ENCODE data around the gene ARRDC5. TPM values are rescaled to one million over a fixed set of nuclear protein-coding genes. Genes with fewer than 3 reads are reported as not detected.
A peak's percentile ranks its signal among the peaks of the same experiment; 100 is the strongest.
"Not testable (repeated sequence)": the region's sequence is repeated elsewhere in the genome, so short reads cannot be mapped to it uniquely, and the experiment has no call there.

Gene ARRDC5
- total and polyA plus RNA-seq, 2 experiments from 2014 or later: not detected

DNA sequence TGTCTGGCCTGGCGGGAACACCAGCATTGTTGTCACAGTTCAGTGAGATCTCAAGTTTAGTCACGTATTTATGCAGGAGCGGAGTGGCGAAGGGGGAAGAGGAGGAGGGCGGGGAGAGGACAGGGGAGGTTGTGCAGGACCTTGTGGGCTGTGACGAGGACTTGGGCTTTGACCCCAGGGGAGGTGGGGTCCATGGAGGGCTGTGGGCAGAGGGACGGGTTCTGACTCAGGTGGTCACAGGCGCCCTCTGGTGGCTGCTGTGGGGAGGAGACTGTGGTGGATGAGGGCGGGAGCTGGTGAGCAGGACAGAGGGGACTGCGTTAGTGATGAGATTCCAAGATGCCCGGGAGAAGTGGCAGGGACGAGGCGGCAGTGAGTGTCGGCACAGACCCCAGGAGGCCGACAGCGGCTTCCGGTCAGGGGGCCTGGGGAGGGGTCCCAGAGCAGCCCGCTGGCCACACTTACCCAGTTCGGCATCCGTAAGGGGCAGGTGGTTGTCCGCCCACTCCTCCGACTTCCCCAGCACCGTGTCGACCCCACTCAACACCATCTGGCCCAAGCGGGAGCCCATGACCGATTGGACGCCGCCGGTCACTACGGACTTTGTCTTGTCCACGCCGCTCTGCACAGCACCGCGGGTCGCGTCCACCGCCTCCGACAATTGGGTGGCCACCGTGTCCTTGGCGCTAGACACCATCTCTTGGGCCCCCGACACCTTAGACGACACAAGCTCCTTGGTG is 51.0 kb downstream of the ARRDC5 start:
- Histone ChIP-seq H3K36me3 (replicated peaks; ENCODE audit: insufficient read depth, low read depth) (no peaks in the 10 kb centered on the region), H3K9me3 (ENCODE audit: low read depth) (no peaks in the 10 kb centered on the region), H3K79me2 (no peaks in the 10 kb centered on the region), H3K9me2 (replicated peaks; ENCODE audit: insufficient read depth) (no peaks in the 10 kb centered on the region), H3K4me1 (ENCODE audit: insufficient read depth) (no peaks in the 10 kb centered on the region), H3K27ac (no peak overlapping the region), H3K4me3 (no peak overlapping the region), H3K27me3 (no peaks in the 10 kb centered on the region), H2AFZ (no peak overlapping the region), H3K4me2 (no peak overlapping the region), H4K20me1 (ENCODE audit: insufficient read depth, poor library complexity, severe bottlenecking) (no peaks in the 10 kb centered on the region)
- TF ChIP-seq, protein P1, sequence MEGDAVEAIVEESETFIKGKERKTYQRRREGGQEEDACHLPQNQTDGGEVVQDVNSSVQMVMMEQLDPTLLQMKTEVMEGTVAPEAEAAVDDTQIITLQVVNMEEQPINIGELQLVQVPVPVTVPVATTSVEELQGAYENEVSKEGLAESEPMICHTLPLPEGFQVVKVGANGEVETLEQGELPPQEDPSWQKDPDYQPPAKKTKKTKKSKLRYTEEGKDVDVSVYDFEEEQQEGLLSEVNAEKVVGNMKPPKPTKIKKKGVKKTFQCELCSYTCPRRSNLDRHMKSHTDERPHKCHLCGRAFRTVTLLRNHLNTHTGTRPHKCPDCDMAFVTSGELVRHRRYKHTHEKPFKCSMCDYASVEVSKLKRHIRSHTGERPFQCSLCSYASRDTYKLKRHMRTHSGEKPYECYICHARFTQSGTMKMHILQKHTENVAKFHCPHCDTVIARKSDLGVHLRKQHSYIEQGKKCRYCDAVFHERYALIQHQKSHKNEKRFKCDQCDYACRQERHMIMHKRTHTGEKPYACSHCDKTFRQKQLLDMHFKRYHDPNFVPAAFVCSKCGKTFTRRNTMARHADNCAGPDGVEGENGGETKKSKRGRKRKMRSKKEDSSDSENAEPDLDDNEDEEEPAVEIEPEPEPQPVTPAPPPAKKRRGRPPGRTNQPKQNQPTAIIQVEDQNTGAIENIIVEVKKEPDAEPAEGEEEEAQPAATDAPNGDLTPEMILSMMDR (IDR thresholded peaks at IDR 0.05; ENCODE audit: poor library complexity): peak; percentile 69
- no peak for TF ChIP-seq EZH2phosphoT487 (IDR thresholded peaks at IDR 0.05; ENCODE audit: low read depth, severe bottlenecking, unreplicated experiment)
- WGBS (ENCODE audit: low lambda C conversion rate, missing lambda C conversion rate): 91% methylated on average over 37 of the region's 42 CpGs
- peak; percentile 68 for DNase-seq (ENCODE audit: low spot score)

DNA sequence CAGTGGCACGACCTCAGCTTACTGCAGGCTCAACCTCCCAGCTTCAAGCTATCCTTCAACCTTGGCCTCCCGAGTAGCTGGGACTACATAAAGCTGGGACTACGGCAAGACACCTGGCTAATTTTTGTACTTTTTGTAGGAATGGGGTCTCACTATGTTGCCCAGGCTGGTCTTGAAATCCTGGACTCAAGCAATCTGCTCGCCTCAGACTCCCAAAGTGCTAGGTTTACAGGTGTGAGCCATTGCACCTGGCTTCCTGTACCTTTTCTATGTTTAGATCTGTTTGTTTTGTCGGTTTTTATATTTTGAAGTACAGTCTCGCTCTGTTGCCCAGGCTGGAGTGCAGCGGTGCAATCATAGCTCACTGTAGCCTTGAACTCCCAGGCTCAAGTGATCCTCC is 53.7 kb downstream of the ARRDC5 start:
- no peak overlapping the region for H3K27ac ChIP-seq
- no peak overlapping the region for H2AFZ ChIP-seq
- H3K79me2 ChIP-seq: no peaks in the 10 kb centered on the region
- H3K4me3 ChIP-seq: no peak overlapping the region
- H3K9me3 ChIP-seq (ENCODE audit: low read depth): no peaks in the 10 kb centered on the region
- H3K9me2 ChIP-seq (replicated peaks; ENCODE audit: insufficient read depth): no peaks in the 10 kb centered on the region
- no peak for DNase-seq (ENCODE audit: low spot score)
- 95% methylated on average over 7 of the region's 7 CpGs for WGBS (ENCODE audit: low lambda C conversion rate, missing lambda C conversion rate)
- H3K36me3 ChIP-seq (replicated peaks; ENCODE audit: insufficient read depth, low read depth): no peaks in the 10 kb centered on the region
- H4K20me1 ChIP-seq (ENCODE audit: insufficient read depth, poor library complexity, severe bottlenecking): no peaks in the 10 kb centered on the region
- no peak overlapping the region for H3K4me2 ChIP-seq
- no peaks in the 10 kb centered on the region for H3K27me3 ChIP-seq
- TF ChIP-seq, protein P1 (IDR thresholded peaks at IDR 0.05; ENCODE audit: poor library complexity): no peak
- TF ChIP-seq EZH2phosphoT487 (IDR thresholded peaks at IDR 0.05; ENCODE audit: low read depth, severe bottlenecking, unreplicated experiment) (no peak), EZH2 (IDR thresholded peaks at IDR 0.05; ENCODE audit: borderline replicate concordance) (no peak)
- no peaks in the 10 kb centered on the region for H3K4me1 ChIP-seq (ENCODE audit: insufficient read depth)

DNA sequence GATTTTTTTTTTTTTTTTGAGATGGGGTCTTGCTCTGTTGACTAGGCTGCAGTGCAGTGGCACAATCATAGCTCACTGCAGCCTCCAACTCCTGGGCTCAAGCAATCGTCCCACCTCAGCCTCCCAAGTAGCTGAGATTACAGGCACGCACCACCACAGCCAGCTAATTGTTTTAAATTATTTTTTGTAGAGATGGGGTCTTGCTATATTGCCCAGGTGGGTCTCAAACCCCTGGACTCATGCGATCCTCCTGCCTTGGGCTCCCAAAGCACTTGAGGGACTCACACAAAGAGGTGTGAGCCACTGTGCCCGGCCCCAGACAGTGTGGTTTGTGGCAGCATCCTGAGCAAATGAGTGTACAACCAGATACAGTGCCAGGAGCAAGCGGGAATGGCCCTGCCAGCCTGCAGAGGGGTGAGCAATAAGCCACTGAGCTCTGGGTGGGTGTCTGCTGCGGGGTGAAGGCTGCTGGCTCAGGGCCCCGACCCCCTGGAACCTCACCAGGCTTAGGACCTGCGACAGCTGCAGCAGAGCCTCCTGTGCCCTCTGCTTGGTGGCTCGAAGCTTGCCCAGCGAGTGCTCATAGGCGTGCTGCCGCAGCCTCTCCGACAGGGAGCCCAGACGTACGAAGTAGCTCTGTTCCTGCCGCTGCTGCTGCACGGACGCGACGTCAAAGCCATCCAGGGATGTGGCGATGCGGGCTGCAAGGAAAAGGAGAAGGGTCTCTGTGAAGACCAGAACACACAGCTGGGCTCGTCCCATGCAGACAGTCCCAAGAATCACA is 55.3 kb downstream of the ARRDC5 start:
- TF ChIP-seq EZH2 (IDR thresholded peaks at IDR 0.05; ENCODE audit: borderline replicate concordance) (no peak), EZH2phosphoT487 (IDR thresholded peaks at IDR 0.05; ENCODE audit: low read depth, severe bottlenecking, unreplicated experiment) (no peak)
- TF ChIP-seq, protein P1 (IDR thresholded peaks at IDR 0.05; ENCODE audit: poor library complexity): no peak
- Histone ChIP-seq H3K4me2 (no peak overlapping the region), H4K20me1 (ENCODE audit: insufficient read depth, poor library complexity, severe bottlenecking) (no peaks in the 10 kb centered on the region), H2AFZ (no peak overlapping the region), H3K36me3 (replicated peaks; ENCODE audit: insufficient read depth, low read depth) (no peaks in the 10 kb centered on the region), H3K79me2 (no peaks in the 10 kb centered on the region), H3K4me1 (ENCODE audit: insufficient read depth) (no peaks in the 10 kb centered on the region), H3K27me3 (no peaks in the 10 kb centered on the region), H3K9me2 (replicated peaks; ENCODE audit: insufficient read depth) (no peaks in the 10 kb centered on the region), H3K27ac (no peak overlapping the region), H3K9me3 (ENCODE audit: low read depth) (no peaks in the 10 kb centered on the region), H3K4me3 (no peak overlapping the region)
- 98% methylated on average over 23 of the region's 23 CpGs for WGBS (ENCODE audit: low lambda C conversion rate, missing lambda C conversion rate)
- no peak for DNase-seq (ENCODE audit: low spot score)

DNA sequence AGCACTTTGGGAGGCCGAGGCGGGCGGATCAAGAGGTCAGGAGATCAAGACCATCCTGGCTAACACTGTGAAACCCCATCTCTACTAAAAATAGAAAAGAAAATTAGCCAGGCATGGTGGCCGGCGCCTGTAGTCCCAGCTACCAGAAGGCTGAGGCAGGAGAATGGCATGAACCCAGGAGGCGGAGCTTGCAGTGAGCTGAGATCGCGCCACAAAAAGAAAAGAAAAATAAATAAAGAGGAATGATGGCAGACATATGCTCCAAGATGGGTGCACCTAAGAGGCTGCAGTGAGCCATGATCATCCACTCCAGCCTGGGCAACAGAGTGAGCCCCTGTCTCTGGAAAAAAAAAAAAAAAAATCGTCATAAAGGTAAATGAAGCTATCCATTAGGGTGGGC is 56.7 kb downstream of the ARRDC5 start:
- not testable (repeated sequence) for H3K9me3 ChIP-seq (ENCODE audit: low read depth); H3K4me1 ChIP-seq (ENCODE audit: insufficient read depth); H3K27me3 ChIP-seq; H2AFZ ChIP-seq; H3K27ac ChIP-seq; H3K4me3 ChIP-seq; DNase-seq (ENCODE audit: low spot score); H3K79me2 ChIP-seq; H4K20me1 ChIP-seq (ENCODE audit: insufficient read depth, poor library complexity, severe bottlenecking); H3K9me2 ChIP-seq (replicated peaks; ENCODE audit: insufficient read depth); H3K36me3 ChIP-seq (replicated peaks; ENCODE audit: insufficient read depth, low read depth); H3K4me2 ChIP-seq
- WGBS (ENCODE audit: low lambda C conversion rate, missing lambda C conversion rate): 86% methylated on average over 9 of the region's 9 CpGs

Data from hepatocyte (in vitro differentiated cells).